CD4-positive, alpha-beta T cell treated with Interleukin-17A for 1 hour (primary cell): ENCODE data around the gene LY86.

ENCODE experiments used
- DNase-seq: peaks from one replicate; pipeline ENCODE4 v3.0.0-alpha.2; 2020

The LY86 gene

GRCh38 chr6:6683969-6684833 is 95.7 kb downstream of the LY86 start:
- no peak for DNase-seq

GRCh38 chr6:6685249-6686040 is 96.9 kb downstream of the LY86 start:
- DNase-seq, result no peak

GRCh38 chr6:6686176-6686575 is 97.7 kb downstream of the LY86 start:
- DNase-seq, result no peak

GRCh38 chr6:6686748-6687601 is 98.5 kb downstream of the LY86 start:
- no peak for DNase-seq

- DNase-seq, result no peak
Measured at GRCh38 chr6:6688283-6688682, 99.8 kb downstream of the LY86 start.

GRCh38 chr6:6688951-6689350 is 100.4 kb downstream of the LY86 start:
- no peak for DNase-seq

- no peak for DNase-seq
Measured at GRCh38 chr6:6689400-6690143, 101.1 kb downstream of the LY86 start.

- DNase-seq, result no peak
Measured at GRCh38 chr6:6690144-6690483, 101.6 kb downstream of the LY86 start.

GRCh38 chr6:6694368-6694780 is 105.9 kb downstream of the LY86 start:
- no peak for DNase-seq

- DNase-seq, result no peak
Measured at GRCh38 chr6:6694825-6695624, 106.5 kb downstream of the LY86 start.

GRCh38 chr6:6695625-6696276 is 107.2 kb downstream of the LY86 start:
- DNase-seq, result no peak

- peak; percentile 23 for DNase-seq
Measured at GRCh38 chr6:6696867-6697531, 108.5 kb downstream of the LY86 start.

- no peak for DNase-seq
Measured at GRCh38 chr6:6697620-6698019, 109.1 kb downstream of the LY86 start.

- no peak for DNase-seq
Measured at GRCh38 chr6:6699741-6700367, 111.3 kb downstream of the LY86 start.

GRCh38 chr6:6700407-6701270 is 112.1 kb downstream of the LY86 start:
- no peak for DNase-seq

GRCh38 chr6:6701864-6702263 is 113.3 kb downstream of the LY86 start:
- no peak for DNase-seq

GRCh38 chr6:6703699-6704098 is 115.2 kb downstream of the LY86 start:
- no peak for DNase-seq
